Fibroblast of lung (primary cell): Measurements from ENCODE around the gene ZFAND2B.

ENCODE experiments used
- CTCF ChIP-seq, 2 donors: IDR thresholded peaks in 1 of 2; conservative IDR thresholded peaks in 1 of 2; 1 replicate in 1 of 2; 2 replicates in 1 of 2; pipeline ENCODE4 v1.5.1; 2011 to 2012; ENCODE audit warnings: low read length in 2 of 2, control low read depth in 1 of 2, inconsistent platforms in 1 of 2, low read depth in 1 of 2, mild to moderate bottlenecking in 1 of 2
- EZH2 ChIP-seq: IDR thresholded peaks from 2 replicates; pipeline ENCODE4 v1.5.1; 2012; ENCODE audit warnings: low read length, control low read depth, mild to moderate bottlenecking; ENCODE audit errors: missing control alignments

GRCh38 chr2:219163156-219163555, 43.4 kb upstream of the ZFAND2B start:
- TF ChIP-seq CTCF (conservative IDR thresholded peaks at IDR 0.05 in 1 of 2, IDR thresholded peaks at IDR 0.05 in 1 of 2; ENCODE audit: low read depth in 1 of 2, low read length in 2 of 2) (no peak), EZH2 (no peak)
